Activated T-helper 1 cell treated with anti-CD3 and anti-CD28 coated beads, Interleukin-12 subunit alpha, Interleukin-12 subunit beta, Interleukin-2, Interleukin-4 antibody, amounts not matched to agents 30 ng/mL and 10 ng/mL and 1 ng/mL, durations not matched to agents 14 hours and 24 hours and 36 hours (primary cell): Measurements from ENCODE around the gene BAHCC1. TPM values are rescaled to one million over a fixed set of nuclear protein-coding genes. Genes with fewer than 3 reads are reported as not detected.

Experiments
- DNase-seq: peaks from one replicate; pipeline ENCODE4 v3.0.0; 2021; ENCODE audit warnings: low spot score
- H3K27ac Mint-ChIP-seq: one replicate; pipeline ENCODE4 v1.8.0; 2021; ENCODE audit warnings: mild to moderate bottlenecking, mixed read lengths
- H3K27me3 Mint-ChIP-seq: one replicate; pipeline ENCODE4 v1.8.0; 2022; ENCODE audit warnings: mild to moderate bottlenecking, moderate library complexity, mixed read lengths; ENCODE audit not compliant: insufficient read depth
- H3K36me3 Mint-ChIP-seq: one replicate; pipeline ENCODE4 v1.8.0; 2021; ENCODE audit warnings: low read depth, mixed read lengths
- H3K4me1 Mint-ChIP-seq: one replicate; pipeline ENCODE4 v1.8.0; 2021; ENCODE audit warnings: low read depth, mixed read lengths
- H3K4me3 Mint-ChIP-seq: one replicate; pipeline ENCODE4 v1.8.0; 2021; ENCODE audit warnings: mild to moderate bottlenecking, moderate library complexity, mixed read lengths
- H3K9me3 Mint-ChIP-seq: one replicate; pipeline ENCODE4 v1.8.0; 2021; ENCODE audit warnings: mixed read lengths
- intact Hi-C: fragments of 100-400 bp; cut with micrococcal nuclease; formaldehyde crosslinking; loops from one replicate; pipeline ENCODE4 v1.15.1; 2024
- total RNA-seq: library from RNA; stranded (reverse); gene quantifications from 2 replicates; pipeline ENCODE4 v1.2.3, GENCODE V29; 2022

The BAHCC1 gene
- total RNA-seq, 1 donor from 2014 or later = 0.08 TPM

DNA sequence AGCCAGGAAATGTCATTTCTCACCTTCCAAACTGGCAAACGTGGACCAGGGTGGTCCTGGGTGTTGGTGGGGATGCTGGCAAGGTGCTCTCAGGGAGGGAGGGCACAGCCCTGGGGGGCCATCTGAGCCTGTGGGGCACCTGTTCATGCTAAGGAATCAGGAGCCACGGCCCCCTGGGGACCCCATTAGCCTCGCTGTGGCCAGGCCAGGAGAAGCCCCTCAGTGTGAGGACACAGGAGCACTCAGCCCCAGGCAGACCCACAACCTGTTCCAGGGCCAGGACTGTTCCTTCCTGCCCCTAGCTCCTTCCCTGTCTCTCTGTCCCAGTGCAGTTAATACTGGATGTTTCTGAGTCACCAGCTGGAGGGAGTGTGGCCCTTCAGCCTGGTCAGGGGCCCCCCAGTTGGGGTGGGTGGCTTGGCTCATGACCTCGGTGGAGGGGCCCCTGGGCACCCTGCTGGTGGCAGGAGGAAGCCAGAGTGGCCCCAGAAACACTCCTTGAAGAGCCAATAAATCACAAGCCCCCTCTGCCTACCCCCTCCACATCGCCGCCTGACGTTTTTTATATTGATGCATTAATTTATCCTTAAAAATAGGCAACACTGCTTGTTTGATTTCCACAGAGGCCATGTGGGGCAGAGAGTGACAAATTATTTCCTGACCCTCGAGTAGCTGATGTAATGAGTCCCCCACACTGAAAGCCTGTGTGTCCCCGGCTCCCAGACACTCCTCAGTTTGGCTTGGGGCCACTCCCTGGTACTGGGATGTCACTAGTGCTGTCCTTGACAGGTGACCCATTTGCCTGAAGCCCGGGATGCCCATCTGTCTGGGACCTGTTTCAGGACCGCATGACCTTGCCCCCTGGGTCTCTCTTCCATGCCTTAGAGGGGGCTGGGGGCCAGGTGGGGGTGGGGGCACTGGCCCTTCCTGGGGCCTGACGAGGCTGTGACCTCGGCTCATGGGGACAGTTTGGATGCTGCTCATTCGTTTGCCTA, 95.0 kb downstream of the BAHCC1 start:
- intact Hi-C loops = no loop called here
- H3K27ac Mint-ChIP-seq = no peak overlapping the region
- no peaks in the 10 kb centered on the region for H3K36me3 Mint-ChIP-seq
- DNase-seq = no peak
- H3K4me1 Mint-ChIP-seq = no peaks in the 10 kb centered on the region
- H3K4me3 Mint-ChIP-seq = peak overlapping the region; percentile 69
- H3K9me3 Mint-ChIP-seq = no peaks in the 10 kb centered on the region
- H3K27me3 Mint-ChIP-seq = peaks cover 18% of the 10 kb centered on the region

DNA sequence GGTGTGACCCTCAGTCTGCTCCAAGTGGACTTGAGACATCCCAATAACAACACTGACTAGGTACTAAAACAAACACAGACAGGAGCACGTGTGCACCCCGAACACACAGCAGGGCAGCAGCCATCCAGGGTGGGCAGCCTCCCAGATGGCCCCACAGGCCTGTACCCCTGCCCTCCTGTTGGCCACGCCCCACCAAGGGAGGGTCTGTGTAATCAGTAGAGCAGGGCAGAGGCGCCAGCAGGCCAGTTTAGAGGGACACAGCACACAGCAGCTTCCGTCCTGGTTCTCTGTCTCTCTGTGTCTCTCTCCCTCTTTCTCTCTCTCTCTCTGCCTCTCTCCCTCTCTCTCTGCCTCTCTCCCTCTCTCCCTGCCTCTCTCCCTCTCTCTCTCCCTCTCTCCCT, 95.9 kb downstream of the BAHCC1 start:
- Mint-ChIP-seq H3K9me3 (no peaks in the 10 kb centered on the region), H3K27me3 (peaks cover 18% of the 10 kb centered on the region), H3K36me3 (no peaks in the 10 kb centered on the region), H3K4me1 (no peaks in the 10 kb centered on the region), H3K4me3 (no peak overlapping the region), H3K27ac (no peak overlapping the region)
- no peak for DNase-seq
- intact Hi-C loops = no loop called here

DNA sequence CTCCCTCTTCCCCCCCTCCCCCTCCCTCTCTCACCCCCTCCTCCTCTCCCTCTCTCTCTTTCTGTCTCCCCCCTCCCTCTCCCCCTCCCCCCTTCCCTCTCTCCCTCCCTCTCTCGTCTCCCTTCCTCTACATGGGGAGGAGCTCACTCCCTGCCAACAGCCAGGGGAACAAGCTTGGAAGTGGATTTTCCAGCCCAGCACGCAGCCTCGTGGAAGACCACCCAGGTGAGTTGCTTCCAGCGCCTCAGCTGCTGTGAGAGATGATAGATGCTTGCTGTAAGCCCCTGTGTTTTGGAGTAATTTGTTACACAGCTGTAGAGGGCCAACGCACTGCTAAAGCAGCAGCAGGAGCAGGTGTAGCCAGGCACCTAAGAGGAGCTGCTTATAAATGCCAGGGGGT, 96.5 kb downstream of the BAHCC1 start:
- H3K4me1 Mint-ChIP-seq = no peaks in the 10 kb centered on the region
- H3K27ac Mint-ChIP-seq = no peak overlapping the region
- no peaks in the 10 kb centered on the region for H3K36me3 Mint-ChIP-seq
- peaks cover 18% of the 10 kb centered on the region for H3K27me3 Mint-ChIP-seq
- intact Hi-C loops = no loop called here
- H3K4me3 Mint-ChIP-seq = no peak overlapping the region
- no peak for DNase-seq
- H3K9me3 Mint-ChIP-seq = no peaks in the 10 kb centered on the region

DNA sequence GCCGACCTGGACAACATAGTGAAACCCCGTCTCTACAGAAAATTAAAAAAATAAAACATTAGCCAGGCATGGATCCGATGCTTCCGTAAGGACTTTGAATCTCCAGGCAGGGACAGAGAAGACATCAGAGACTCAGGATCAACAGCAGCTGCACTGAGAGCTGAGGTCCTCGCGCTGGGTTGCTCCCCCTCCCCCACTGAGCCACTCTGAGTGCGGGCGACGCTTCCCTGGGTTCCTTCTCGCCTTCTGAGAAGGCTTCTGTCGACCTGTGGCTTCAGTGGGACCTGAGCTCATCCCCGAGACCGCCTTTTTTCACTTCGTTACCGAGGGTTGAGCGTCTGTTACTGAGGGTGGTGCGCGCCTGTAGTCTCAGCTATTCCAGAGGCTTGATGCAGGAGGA, 96.9 kb downstream of the BAHCC1 start:
- Mint-ChIP-seq H3K36me3 (no peaks in the 10 kb centered on the region), H3K27ac (no peak overlapping the region), H3K9me3 (no peaks in the 10 kb centered on the region), H3K4me1 (no peaks in the 10 kb centered on the region), H3K27me3 (peaks cover 21% of the 10 kb centered on the region), H3K4me3 (no peak overlapping the region)
- no peak for DNase-seq
- intact Hi-C loops = no loop called here

GRCh38 chr17:81492706-81493105, 97.4 kb downstream of the BAHCC1 start:
- Mint-ChIP-seq H3K4me1 (no peaks in the 10 kb centered on the region), H3K4me3 (no peak overlapping the region), H3K9me3 (no peaks in the 10 kb centered on the region), H3K36me3 (no peaks in the 10 kb centered on the region), H3K27ac (no peak overlapping the region), H3K27me3 (peaks cover 22% of the 10 kb centered on the region)
- DNase-seq = no peak
- intact Hi-C loops = no loop called here

- Mint-ChIP-seq H3K36me3 (no peaks in the 10 kb centered on the region), H3K27ac (no peak overlapping the region), H3K9me3 (no peaks in the 10 kb centered on the region), H3K27me3 (peaks cover 27% of the 10 kb centered on the region), H3K4me3 (no peak overlapping the region), H3K4me1 (no peaks in the 10 kb centered on the region)
- intact Hi-C loops = no loop called here
- DNase-seq = no peak
Observed at GRCh38 chr17:81493198-81494038, 98.2 kb downstream of the BAHCC1 start.

GRCh38 chr17:81494626-81495377, 99.5 kb downstream of the BAHCC1 start:
- Mint-ChIP-seq H3K27ac (no peak overlapping the region), H3K36me3 (no peaks in the 10 kb centered on the region), H3K4me1 (no peaks in the 10 kb centered on the region), H3K27me3 (peaks cover 27% of the 10 kb centered on the region), H3K4me3 (no peak overlapping the region), H3K9me3 (no peaks in the 10 kb centered on the region)
- intact Hi-C loops = no loop called here
- no peak for DNase-seq

GRCh38 chr17:81498953-81499600, 103.8 kb downstream of the BAHCC1 start:
- Mint-ChIP-seq H3K27ac (no peak overlapping the region), H3K4me1 (no peaks in the 10 kb centered on the region), H3K4me3 (no peak overlapping the region), H3K9me3 (no peaks in the 10 kb centered on the region), H3K27me3 (peaks cover 36% of the 10 kb centered on the region), H3K36me3 (no peaks in the 10 kb centered on the region)
- DNase-seq = no peak
- intact Hi-C loops = no loop called here

GRCh38 chr17:81499601-81499970, 104.3 kb downstream of the BAHCC1 start:
- peaks cover 37% of the 10 kb centered on the region for H3K27me3 Mint-ChIP-seq
- no peaks in the 10 kb centered on the region for H3K36me3 Mint-ChIP-seq
- H3K4me3 Mint-ChIP-seq = no peak overlapping the region
- intact Hi-C loops = no loop called here
- H3K9me3 Mint-ChIP-seq = no peaks in the 10 kb centered on the region
- no peaks in the 10 kb centered on the region for H3K4me1 Mint-ChIP-seq
- H3K27ac Mint-ChIP-seq = no peak overlapping the region
- no peak for DNase-seq

DNA sequence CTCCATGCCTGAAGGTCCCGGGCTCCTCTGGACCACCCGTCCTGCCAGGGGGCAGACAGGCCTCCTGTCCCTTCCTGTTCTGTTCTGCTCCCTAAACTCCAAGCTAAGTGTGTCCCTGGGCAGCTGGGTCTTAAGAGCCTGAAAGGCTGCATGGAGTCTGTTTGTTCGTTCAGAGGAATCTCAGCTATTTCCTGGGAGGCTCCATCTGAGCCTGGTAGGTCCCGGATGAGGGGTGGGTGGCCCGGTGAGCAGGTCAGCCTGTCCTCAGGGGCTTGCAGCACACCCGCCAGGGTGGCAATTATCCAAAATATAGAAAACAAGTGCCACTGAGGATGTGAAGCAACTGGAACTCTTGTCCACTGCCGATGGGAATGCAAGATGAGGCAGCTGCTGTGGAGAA, 104.8 kb downstream of the BAHCC1 start:
- DNase-seq = no peak
- Mint-ChIP-seq H3K27ac (no peak overlapping the region), H3K9me3 (no peaks in the 10 kb centered on the region), H3K36me3 (no peaks in the 10 kb centered on the region), H3K27me3 (peaks cover 39% of the 10 kb centered on the region), H3K4me3 (no peak overlapping the region), H3K4me1 (no peaks in the 10 kb centered on the region)
- intact Hi-C loops = no loop called here

DNA sequence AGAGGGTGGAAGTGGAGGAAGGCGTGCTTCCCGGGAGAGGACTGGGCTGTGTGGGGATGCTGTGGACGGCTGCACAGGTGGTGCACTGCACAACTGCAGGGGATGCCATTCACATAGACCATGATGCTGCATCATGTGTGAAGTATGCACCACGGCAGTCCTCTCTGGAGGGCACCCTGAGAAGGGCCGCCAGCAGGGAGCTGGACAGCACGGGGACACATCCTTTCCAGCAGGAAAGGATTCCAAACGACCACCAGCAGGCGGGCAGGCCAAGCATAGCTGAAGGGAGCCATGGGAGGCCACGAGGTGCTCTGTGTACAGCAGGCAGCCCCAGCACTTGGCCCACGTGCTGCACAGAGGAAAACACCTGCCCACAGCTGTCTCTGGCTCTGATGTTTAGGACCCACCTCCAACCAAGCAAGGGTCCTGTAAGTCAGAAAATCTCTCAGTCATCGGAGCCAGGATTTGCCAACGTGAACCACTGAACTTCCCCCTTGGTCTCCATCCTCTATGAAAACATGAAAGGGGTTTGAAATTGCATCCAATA, 107.3 kb downstream of the BAHCC1 start:
- Mint-ChIP-seq H3K4me1 (peaks cover 1% of the 10 kb centered on the region), H3K36me3 (peaks cover under 1% of the 10 kb centered on the region), H3K9me3 (no peaks in the 10 kb centered on the region), H3K27me3 (peaks cover 39% of the 10 kb centered on the region), H3K4me3 (no peak overlapping the region), H3K27ac (no peak overlapping the region)
- intact Hi-C loops = no loop called here
- DNase-seq = no peak

DNA sequence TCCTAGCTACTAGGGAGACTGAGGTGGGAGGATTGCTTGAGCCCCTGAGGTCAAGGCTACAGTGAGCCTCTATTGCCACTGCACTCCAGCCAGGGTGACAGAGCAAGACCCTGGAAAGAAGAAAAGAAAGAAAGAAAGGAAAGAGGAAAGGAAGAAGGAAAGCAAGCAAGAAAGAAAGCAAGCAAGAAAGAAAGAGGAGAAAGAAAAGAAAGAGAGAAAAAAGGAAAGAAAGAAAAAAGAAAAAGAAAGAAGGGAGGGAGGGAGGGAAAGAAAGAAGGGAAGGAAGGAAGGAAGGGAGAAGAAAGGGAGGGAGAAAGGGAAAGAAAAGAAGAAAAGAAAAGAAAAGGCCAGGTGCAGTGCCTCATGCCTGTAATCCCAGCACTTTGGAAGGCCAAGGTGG, 108.4 kb downstream of the BAHCC1 start:
- intact Hi-C loops = no loop called here
- Mint-ChIP-seq H3K4me1 (peaks cover 6% of the 10 kb centered on the region), H3K4me3 (no peak overlapping the region), H3K27ac (no peak overlapping the region), H3K9me3 (no peaks in the 10 kb centered on the region), H3K27me3 (peaks cover 34% of the 10 kb centered on the region), H3K36me3 (peaks cover 6% of the 10 kb centered on the region)
- no peak for DNase-seq
